Measurements from ENCODE around the gene COX7C.
"Not testable (repeated sequence)": the region's sequence is repeated elsewhere in the genome, so short reads cannot be mapped to it uniquely, and the experiment has no call there.

COX7C gene

DNA sequence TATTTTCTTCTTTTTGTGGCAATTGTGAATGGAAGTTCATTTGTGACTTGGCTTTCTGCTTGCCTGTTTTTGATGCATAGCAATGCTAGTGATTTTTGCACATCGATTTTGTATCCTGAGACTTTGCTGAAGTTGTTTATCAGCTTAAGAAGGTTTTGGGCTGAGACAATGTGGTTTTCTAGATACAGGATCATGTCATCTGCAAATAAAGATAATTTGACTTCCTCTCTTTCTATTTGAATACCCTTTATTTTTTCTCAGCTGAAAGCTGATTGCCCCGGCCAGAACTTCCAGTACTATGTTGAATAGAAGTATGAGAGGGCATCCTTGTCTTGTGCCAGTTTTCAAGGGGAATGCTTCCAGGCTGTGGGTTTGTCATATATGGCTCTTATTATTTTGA, 43.0 kb downstream of the COX7C start:
- DNase-seq (ENCODE audit: insufficient read length, low spot score); FAIRE-seq: not testable (repeated sequence)

DNA sequence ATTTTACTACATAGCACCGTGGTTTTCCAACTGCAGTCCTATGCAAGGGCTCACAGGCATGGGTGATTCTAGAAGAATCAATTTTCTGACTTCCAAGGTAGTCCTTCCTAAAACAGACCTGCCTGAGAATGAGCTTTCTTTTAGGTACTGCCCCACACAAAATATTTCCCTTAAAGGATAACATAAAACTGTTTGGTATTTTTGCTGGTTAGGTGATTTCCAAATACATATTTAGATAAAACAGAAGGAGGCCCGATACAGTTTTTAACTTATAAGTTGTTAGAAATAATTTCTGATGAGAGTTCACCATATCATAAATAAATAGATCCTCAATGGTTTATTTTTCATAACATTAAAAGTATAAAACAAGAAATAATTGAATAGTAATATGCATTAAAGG, 46.4 kb downstream of the COX7C start:
- no peak for DNase-seq (ENCODE audit: insufficient read length, low spot score)
- no peak for FAIRE-seq

DNA sequence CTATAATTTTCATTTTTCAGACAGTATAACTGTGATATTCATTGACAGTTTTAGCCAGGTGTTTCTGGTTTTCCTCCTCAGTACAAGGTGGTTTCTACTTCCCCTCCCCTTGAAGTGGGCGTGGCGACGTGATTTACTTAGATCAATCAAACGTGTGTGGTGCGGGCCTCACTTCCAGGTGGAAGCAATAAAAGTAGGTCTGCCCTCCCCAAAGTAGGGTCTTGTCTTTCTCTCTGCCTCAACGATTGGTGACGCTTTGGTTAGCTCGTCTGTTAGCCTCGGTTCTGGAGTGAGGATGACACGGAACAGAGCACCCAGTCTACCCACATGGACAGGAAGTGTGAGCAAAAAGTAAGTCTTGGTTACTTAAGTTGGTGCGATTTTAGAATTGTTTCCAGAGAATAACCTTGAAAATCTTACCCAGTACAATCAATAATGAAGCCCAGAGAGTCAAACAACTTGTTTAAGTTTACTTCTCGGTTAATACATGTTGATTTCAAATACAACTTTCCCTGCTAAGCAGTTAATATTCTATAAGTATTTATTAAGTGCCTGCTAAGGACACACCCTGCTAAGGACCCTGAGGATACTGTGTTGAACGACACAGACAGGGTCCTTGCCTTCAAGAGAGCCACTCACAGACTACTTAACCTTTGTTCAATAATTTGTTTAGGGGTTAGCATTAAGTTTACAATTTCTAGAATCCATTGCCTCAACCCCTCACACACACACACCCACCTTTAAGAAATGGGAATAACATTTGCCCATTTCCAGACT, 48.4 kb downstream of the COX7C start:
- DNase-seq (ENCODE audit: insufficient read length, low spot score): no peak
- FAIRE-seq: no peak

DNA sequence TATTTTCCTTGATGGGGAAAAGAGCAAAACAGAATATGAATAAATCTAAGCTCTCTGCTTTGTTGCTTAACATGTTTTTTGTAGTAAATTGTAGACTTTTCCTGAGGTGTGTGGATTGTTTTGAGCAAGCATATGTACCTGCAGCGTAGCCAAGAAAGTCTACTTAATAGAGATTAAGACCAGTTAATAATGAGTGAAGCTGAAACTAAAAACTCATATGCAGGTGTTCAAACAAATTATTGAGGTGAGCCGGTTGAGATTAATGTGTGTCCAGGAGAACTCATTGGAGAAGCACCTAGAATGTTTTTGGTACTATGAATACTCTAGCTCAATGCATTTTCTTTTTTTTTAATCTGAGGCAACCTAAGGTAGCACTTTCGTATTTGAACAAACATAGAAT, 49.2 kb downstream of the COX7C start:
- FAIRE-seq: no peak

More for the DNA sequence above, 49.2 kb downstream of the COX7C start:
- no peak for DNase-seq (ENCODE audit: insufficient read length, low spot score)

Measured in GM19239 (cell line).